SK-N-SH treated with all-trans-retinoic acid at 6 μM for 48 hours (cell line): ENCODE measurements around the gene TBCK.

Source experiments
- ATAC-seq: fragments of 200-7000 bp; cut with Tn5 transposase; 3 replicates; pipeline ENCODE4 v1.9.1; 2020; ENCODE audit warnings: mild to moderate bottlenecking, moderate library complexity
- ARNTL ChIP-seq: fragments of 450-650 bp; formaldehyde crosslinking; IDR thresholded peaks from 2 replicates; pipeline ENCODE4 v1.5.0; 2020; ENCODE audit warnings: low read depth, mild to moderate bottlenecking, moderate library complexity, borderline replicate concordance
- CREB5 ChIP-seq: fragments of 250-450 bp; sonication (Bioruptor Pico); IDR thresholded peaks from 2 replicates; pipeline ENCODE4 v1.5.1; 2020; ENCODE audit warnings: low read depth, mild to moderate bottlenecking, moderate library complexity
- CSDC2 ChIP-seq: fragments of 250-450 bp; sonication (Bioruptor Pico); IDR thresholded peaks from 2 replicates; pipeline ENCODE4 v1.5.0; 2020; ENCODE audit warnings: mild to moderate bottlenecking, moderate library complexity
- ESRRG ChIP-seq: fragments of 250-450 bp; sonication (Bioruptor Pico); IDR thresholded peaks from 2 replicates; pipeline ENCODE4 v1.6.1; 2021; ENCODE audit warnings: mild to moderate bottlenecking
- GLIS3 ChIP-seq: fragments of 250-450 bp; sonication (Bioruptor Pico); IDR thresholded peaks from 2 replicates; pipeline ENCODE4 v1.5.0; 2020; ENCODE audit warnings: mild to moderate bottlenecking, moderate library complexity
- ISL1 ChIP-seq: fragments of 250-450 bp; sonication (Bioruptor Pico); IDR thresholded peaks from 2 replicates; pipeline ENCODE4 v2.1.2; 2022; ENCODE audit warnings: mild to moderate bottlenecking, moderate library complexity
- OSR1 ChIP-seq: fragments of 250-450 bp; sonication (Bioruptor Pico); IDR thresholded peaks from 2 replicates; pipeline ENCODE4 v1.8.0; 2022; ENCODE audit warnings: moderate library complexity, mild to moderate bottlenecking, inconsistent platforms
- PATZ1 ChIP-seq: fragments of 250-450 bp; sonication (Bioruptor Pico); IDR thresholded peaks from 2 replicates; pipeline ENCODE4 v1.8.0; 2020; ENCODE audit warnings: mild to moderate bottlenecking, moderate library complexity, borderline replicate concordance
- POU6F1 ChIP-seq: fragments of 250-450 bp; sonication (Bioruptor Pico); IDR thresholded peaks from 2 replicates; pipeline ENCODE4 v1.8.0; 2021; ENCODE audit warnings: low read depth, mild to moderate bottlenecking, moderate library complexity, borderline replicate concordance
- PPARA ChIP-seq: fragments of 250-450 bp; sonication (Bioruptor Pico); IDR thresholded peaks from 2 replicates; pipeline ENCODE4 v1.5.0; 2020; ENCODE audit warnings: mild to moderate bottlenecking, borderline replicate concordance
- RARB ChIP-seq: fragments of 250-450 bp; sonication (Bioruptor Pico); IDR thresholded peaks from 2 replicates; pipeline ENCODE4 v1.8.0; 2021; ENCODE audit warnings: mild to moderate bottlenecking, moderate library complexity
- SNAI2 ChIP-seq: fragments of 250-450 bp; sonication (Bioruptor Pico); IDR thresholded peaks from 2 replicates; pipeline ENCODE4 v1.5.0; 2020; ENCODE audit warnings: mild to moderate bottlenecking, moderate library complexity
- TCF4 ChIP-seq: fragments of 250-450 bp; sonication (Bioruptor Pico); IDR thresholded peaks from 2 replicates; pipeline ENCODE4 v1.8.0; 2021; ENCODE audit warnings: mild to moderate bottlenecking, moderate library complexity, borderline replicate concordance
- TOX ChIP-seq: fragments of 250-450 bp; sonication (Bioruptor Pico); IDR thresholded peaks from 2 replicates; pipeline ENCODE4 v1.8.0; 2021; ENCODE audit warnings: mild to moderate bottlenecking, moderate library complexity, borderline replicate concordance
- TSHZ2 ChIP-seq: fragments of 250-450 bp; sonication (Bioruptor Pico); IDR thresholded peaks from 2 replicates; pipeline ENCODE4 v1.5.0; 2020; ENCODE audit warnings: mild to moderate bottlenecking, moderate library complexity
- ZC3H10 ChIP-seq: fragments of 250-450 bp; sonication (Bioruptor Pico); IDR thresholded peaks from 2 replicates; pipeline ENCODE4 v1.5.1; 2021; ENCODE audit warnings: mild to moderate bottlenecking, moderate library complexity
- ZFP3 ChIP-seq: fragments of 250-450 bp; sonication (Bioruptor Pico); IDR thresholded peaks from 2 replicates; pipeline ENCODE4 v1.5.0; 2020; ENCODE audit warnings: mild to moderate bottlenecking, moderate library complexity
- ZFP30 ChIP-seq: fragments of 450-650 bp; formaldehyde crosslinking; IDR thresholded peaks from 2 replicates; pipeline ENCODE4 v1.5.0; 2022; ENCODE audit warnings: mild to moderate bottlenecking, moderate library complexity
- ZNF565 ChIP-seq: fragments of 450-650 bp; formaldehyde crosslinking; conservative IDR thresholded peaks from 2 replicates; pipeline ENCODE4 v1.5.0; 2020; ENCODE audit warnings: low read depth, mild to moderate bottlenecking, moderate library complexity
- ZNF70 ChIP-seq: fragments of 450-650 bp; formaldehyde crosslinking; IDR thresholded peaks from 2 replicates; pipeline ENCODE4 v1.5.0; 2020; ENCODE audit warnings: mild to moderate bottlenecking, moderate library complexity
- ZNF8 ChIP-seq: fragments of 450-650 bp; formaldehyde crosslinking; IDR thresholded peaks from 2 replicates; pipeline ENCODE4 v1.5.0; 2020; ENCODE audit warnings: mild to moderate bottlenecking, moderate library complexity

Gene TBCK

GRCh38 chr4:106317815-106318214 lies 1.8 kb upstream of the TBCK start:
- TF ChIP-seq ZNF565 (no peak), ESRRG (CRISPR knock-in tag) (no peak), POU6F1 (CRISPR knock-in tag) (no peak), RARB (CRISPR knock-in tag) (no peak), TOX (CRISPR knock-in tag) (no peak), ARNTL (no peak), TSHZ2 (CRISPR knock-in tag) (no peak), ZNF8 (no peak), PATZ1 (no peak), SNAI2 (CRISPR knock-in tag) (no peak), ISL1 (CRISPR knock-in tag) (no peak), GLIS3 (CRISPR knock-in tag) (no peak), ZFP3 (CRISPR knock-in tag) (no peak), TCF4 (CRISPR knock-in tag) (no peak), CREB5 (CRISPR knock-in tag) (no peak), ZNF70 (CRISPR knock-in tag) (no peak), PPARA (CRISPR knock-in tag) (no peak), ZC3H10 (no peak), CSDC2 (no peak), OSR1 (CRISPR knock-in tag) (no peak)
- no peak for ATAC-seq

- no peak for TF ChIP-seq ZFP30
- no peak for TF ChIP-seq ISL1 (CRISPR knock-in tag)
- TF ChIP-seq CREB5 (CRISPR knock-in tag) = no peak
- TF ChIP-seq RARB (CRISPR knock-in tag) = no peak
- no peak for TF ChIP-seq POU6F1 (CRISPR knock-in tag)
- TF ChIP-seq OSR1 (CRISPR knock-in tag) = no peak
- TF ChIP-seq TOX (CRISPR knock-in tag) = no peak
- TF ChIP-seq PATZ1 = no peak
- no peak for TF ChIP-seq ARNTL
- TF ChIP-seq ESRRG (CRISPR knock-in tag) = no peak
- ATAC-seq = no peak; the same call in 2 of the 3 replicates
Observed at GRCh38 chr4:106316773-106317409, 882 bp upstream of the TBCK start.
